ENCODE data around the gene MYL10. TPM values are rescaled to one million over a fixed set of nuclear protein-coding genes. Genes with fewer than 3 reads are reported as not detected.

Gene MYL10
- total and polyA plus RNA-seq, 10 of the 15 experiments (the other 5 are each of a cell fraction or from before 2014, with no cell fraction given): not detected

GRCh38 chr7:101626069-101626671 is 2.9 kb downstream of the MYL10 start (continued):
- TF ChIP-seq NR2C2 (IDR thresholded peaks at IDR 0.05; ENCODE audit: borderline replicate concordance, control insufficient read depth, insufficient read length, low read depth): no peak
- no peak for TF ChIP-seq ELK1 (IDR thresholded peaks at IDR 0.05; ENCODE audit: low read depth, low read length)
- TF ChIP-seq HSF1 (IDR thresholded peaks at IDR 0.05; ENCODE audit: low read depth, low read length): no peak

GRCh38 chr7:101625031-101625791 is 3.9 kb downstream of the MYL10 start:
- Histone ChIP-seq H3K9ac (ENCODE audit: control insufficient read depth, insufficient read depth, low read length) (no peak overlapping the region), H4K20me1 (ENCODE audit: control insufficient read depth, insufficient read depth) (no peaks in the 10 kb centered on the region), H3K9me3 (replicated peaks; ENCODE audit: control insufficient read depth, insufficient read depth, low read length) (no peaks in the 10 kb centered on the region), H3K4me1 (ENCODE audit: control insufficient read depth, insufficient read depth, low read length) (no peaks in the 10 kb centered on the region), H3K27ac (ENCODE audit: control insufficient read depth, insufficient read depth) (no peak overlapping the region), H3K4me2 (ENCODE audit: control insufficient read depth, insufficient read depth) (no peak overlapping the region), H3K27me3 (replicated peaks in 1 of 2; ENCODE audit: control insufficient read depth in 2 of 2, insufficient read depth in 2 of 2, low read length in 1 of 2) (peaks cover 4% of the 10 kb centered on the region in 2 experiments; a peak in 2 of 4 replicates), H3K36me3 (ENCODE audit: control insufficient read depth in 2 of 2, insufficient read depth in 2 of 2, low read length in 1 of 2) (no peaks in the 10 kb centered on the region), H2AFZ (ENCODE audit: control insufficient read depth, low read depth, low read length) (no peak overlapping the region), H3K4me3 (no peak overlapping the region), H3K79me2 (ENCODE audit: control insufficient read depth, insufficient read depth, low read length) (no peaks in the 10 kb centered on the region)
- POLR2A ChIA-PET: interaction anchor here (0.6 kb wide), 1 partner anchor 149 kb away, joined by 3 read pairs; no protein-coding TSS in a partner anchor
- RAD21 ChIA-PET (ENCODE audit: unreplicated experiment): no interaction called here
- 9% methylated on average over 18 of the region's 18 CpGs for WGBS (ENCODE audit: insufficient coverage, insufficient replicate concordance, low lambda C conversion rate, missing lambda C conversion rate)
- BruUV-seq (replicated peaks): no TSS peak
- no peak for ATAC-seq
- in situ Hi-C loops (cut with MboI) (no loop called here), intact Hi-C loops (cut with micrococcal nuclease; ENCODE audit: unreplicated experiment) (no loop called here)
- FAIRE-seq: no peak
- DNase-seq (ENCODE audit: low read depth, low spot score): no peak
- SMC1A ChIA-PET (ENCODE audit: uncharacterized antibody, unreplicated experiment): no interaction called here
- CTCF ChIA-PET: interaction anchor here (0.6 kb wide), 1 partner anchor 555 kb away, joined by 4 read pairs; no protein-coding TSS in a partner anchor
- TF ChIP-seq TAF1 (IDR thresholded peaks at IDR 0.05; ENCODE audit: borderline replicate concordance, low read depth, low read length) (no peak), CREM (IDR thresholded peaks at IDR 0.05; ENCODE audit: low read depth) (no peak), EP300 (IDR thresholded peaks at IDR 0.05; ENCODE audit: borderline replicate concordance in 1 of 2, control insufficient read depth in 1 of 2, low read depth in 2 of 2, low read length in 2 of 2) (no peak), EGR1 (IDR thresholded peaks at IDR 0.05; ENCODE audit: borderline replicate concordance in 1 of 2, low read depth in 2 of 2, low read length in 2 of 2) (no peak), MEF2B (IDR thresholded peaks at IDR 0.05; ENCODE audit: partially characterized antibody, poor library complexity, severe bottlenecking) (no peak), SUPT20H (IDR thresholded peaks at IDR 0.05; ENCODE audit: borderline replicate concordance, control insufficient read depth, low read depth, low read length) (no peak), ATF2 (IDR thresholded peaks at IDR 0.05; ENCODE audit: low read length) (no peak), USF1 (IDR thresholded peaks at IDR 0.05; ENCODE audit: borderline replicate concordance, extremely low read length, insufficient read depth, low read depth, low read length) (no peak)
